Endothelial cell of umbilical vein (primary cell): Measurements from ENCODE around the gene STOML1.

Experiments used
- EZH2 ChIP-seq: IDR thresholded peaks from 2 replicates; pipeline ENCODE4 v1.6.1; 2012; ENCODE audit warnings: borderline replicate concordance, low read depth, mild to moderate bottlenecking, moderate library complexity, low read length, inconsistent platforms; ENCODE audit not compliant: severe bottlenecking
- FOS ChIP-seq: IDR thresholded peaks from 2 replicates; pipeline ENCODE4 v1.6.1; 2011; ENCODE audit warnings: mild to moderate bottlenecking, low read length, moderate library complexity, borderline replicate concordance; ENCODE audit not compliant: insufficient read depth
- GATA2 ChIP-seq: IDR thresholded peaks from 2 replicates; pipeline ENCODE4 v1.7.0; 2011; ENCODE audit warnings: low read depth, mild to moderate bottlenecking, moderate library complexity, mixed read lengths, low read length; ENCODE audit not compliant: insufficient read length, insufficient read depth
- TF ChIP-seq, protein P1 (sequence below), 2 donors: IDR thresholded peaks; 1 replicate in 1 of 2; 2 replicates in 1 of 2; pipeline ENCODE4 v1.5.1; 2011; ENCODE audit warnings: low read length in 2 of 2, mild to moderate bottlenecking in 2 of 2, moderate library complexity in 2 of 2, control low read depth in 1 of 2, inconsistent platforms in 1 of 2, low read depth in 1 of 2; ENCODE audit not compliant: insufficient read depth in 1 of 2; ENCODE audit errors: extremely low read depth in 1 of 2

DNA sequence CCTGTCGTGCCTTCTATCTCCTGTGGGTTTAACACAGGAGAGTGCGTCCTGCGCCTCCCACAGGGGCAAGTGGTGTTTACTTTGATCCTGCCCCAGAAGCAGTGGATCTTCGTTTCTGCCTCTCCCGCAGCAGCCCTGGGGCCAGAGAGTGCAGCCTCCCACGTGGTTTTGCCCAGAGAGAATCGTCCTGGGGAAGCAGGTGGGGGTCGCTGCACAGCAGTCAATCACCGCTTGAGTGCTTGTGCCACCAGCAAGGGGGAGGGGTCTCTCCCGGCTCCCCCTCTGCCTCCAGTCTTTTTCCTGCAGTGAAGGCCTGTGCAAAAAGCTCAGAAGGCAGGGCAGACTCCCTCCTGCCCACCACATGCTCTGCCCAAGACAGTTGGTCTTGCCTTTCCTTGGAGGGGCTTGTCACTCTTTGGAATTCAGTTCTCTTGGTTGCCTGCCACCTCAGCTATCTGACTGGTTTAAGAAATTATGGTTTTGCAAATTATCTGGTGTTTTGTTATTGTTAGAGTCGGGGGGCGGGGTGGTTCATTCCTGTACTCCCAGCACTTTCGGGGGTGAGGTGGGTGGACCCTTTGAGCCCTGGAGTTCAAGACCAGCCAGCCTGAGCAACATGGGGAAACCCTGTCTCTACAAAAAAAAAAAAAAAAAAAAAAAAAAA, 26.9 kb downstream of the STOML1 start:
- TF ChIP-seq FOS (no peak), GATA2 (no peak), EZH2 (no peak)
- TF ChIP-seq, protein P1, sequence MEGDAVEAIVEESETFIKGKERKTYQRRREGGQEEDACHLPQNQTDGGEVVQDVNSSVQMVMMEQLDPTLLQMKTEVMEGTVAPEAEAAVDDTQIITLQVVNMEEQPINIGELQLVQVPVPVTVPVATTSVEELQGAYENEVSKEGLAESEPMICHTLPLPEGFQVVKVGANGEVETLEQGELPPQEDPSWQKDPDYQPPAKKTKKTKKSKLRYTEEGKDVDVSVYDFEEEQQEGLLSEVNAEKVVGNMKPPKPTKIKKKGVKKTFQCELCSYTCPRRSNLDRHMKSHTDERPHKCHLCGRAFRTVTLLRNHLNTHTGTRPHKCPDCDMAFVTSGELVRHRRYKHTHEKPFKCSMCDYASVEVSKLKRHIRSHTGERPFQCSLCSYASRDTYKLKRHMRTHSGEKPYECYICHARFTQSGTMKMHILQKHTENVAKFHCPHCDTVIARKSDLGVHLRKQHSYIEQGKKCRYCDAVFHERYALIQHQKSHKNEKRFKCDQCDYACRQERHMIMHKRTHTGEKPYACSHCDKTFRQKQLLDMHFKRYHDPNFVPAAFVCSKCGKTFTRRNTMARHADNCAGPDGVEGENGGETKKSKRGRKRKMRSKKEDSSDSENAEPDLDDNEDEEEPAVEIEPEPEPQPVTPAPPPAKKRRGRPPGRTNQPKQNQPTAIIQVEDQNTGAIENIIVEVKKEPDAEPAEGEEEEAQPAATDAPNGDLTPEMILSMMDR (IDR thresholded peaks at IDR 0.05; ENCODE audit: extremely low read depth in 1 of 2, insufficient read depth in 1 of 2, low read depth in 1 of 2, low read length in 2 of 2): no peak
